ENCODE measurements around the gene CTF1.

Gene CTF1, protein sequence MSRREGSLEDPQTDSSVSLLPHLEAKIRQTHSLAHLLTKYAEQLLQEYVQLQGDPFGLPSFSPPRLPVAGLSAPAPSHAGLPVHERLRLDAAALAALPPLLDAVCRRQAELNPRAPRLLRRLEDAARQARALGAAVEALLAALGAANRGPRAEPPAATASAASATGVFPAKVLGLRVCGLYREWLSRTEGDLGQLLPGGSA

DNA sequence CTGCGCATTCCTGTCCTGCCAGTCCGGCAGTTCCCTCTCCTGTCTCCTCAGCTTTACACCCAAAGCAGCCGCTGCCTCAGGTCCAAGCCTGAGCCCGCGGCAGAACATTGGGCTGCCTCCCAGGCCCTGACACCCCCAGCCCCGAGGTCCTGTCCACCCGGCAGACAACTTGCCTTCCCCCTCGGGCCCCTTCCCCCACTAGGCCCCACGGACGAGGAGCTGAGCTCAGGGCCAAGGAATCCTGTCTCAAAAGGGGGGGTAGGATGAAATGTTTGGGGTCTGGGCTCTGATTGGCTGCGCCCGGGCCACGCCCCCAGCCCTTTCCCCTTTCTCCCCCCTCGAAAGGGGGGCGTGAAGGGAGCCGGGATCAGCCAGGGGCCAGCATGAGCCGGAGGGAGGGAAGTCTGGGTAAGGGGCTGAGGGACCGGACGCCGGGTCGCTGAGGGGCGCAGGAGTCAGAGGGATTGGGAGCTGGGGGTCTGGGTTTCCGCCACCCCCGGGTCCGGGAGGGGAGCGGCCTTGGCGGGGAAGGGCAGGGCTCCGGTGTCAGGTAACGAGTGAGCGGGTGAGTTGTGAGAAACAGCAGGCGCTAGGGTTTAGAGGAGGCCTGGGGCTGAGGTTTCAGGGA lies at the start of gene CTF1:
CTF1 (plus strand) TSS at position 354 of the 628 bp plus-strand sequence; CDS start at position 384, 30 bp downstream.
- ChIA-PET CTCF (interaction anchor here (1.0 to 9.1 kb wide), 6 partner anchors 21 to 91 kb away, joined by 3 to 116 read pairs (median 4); no protein-coding TSS in a partner anchor), POLR2A (interaction anchor here (0.7 to 2.6 kb wide), 7 partner anchors 8 to 121 kb away, joined by 3 to 8 read pairs (median 5); no protein-coding TSS in a partner anchor)
- TF ChIP-seq, protein P1, sequence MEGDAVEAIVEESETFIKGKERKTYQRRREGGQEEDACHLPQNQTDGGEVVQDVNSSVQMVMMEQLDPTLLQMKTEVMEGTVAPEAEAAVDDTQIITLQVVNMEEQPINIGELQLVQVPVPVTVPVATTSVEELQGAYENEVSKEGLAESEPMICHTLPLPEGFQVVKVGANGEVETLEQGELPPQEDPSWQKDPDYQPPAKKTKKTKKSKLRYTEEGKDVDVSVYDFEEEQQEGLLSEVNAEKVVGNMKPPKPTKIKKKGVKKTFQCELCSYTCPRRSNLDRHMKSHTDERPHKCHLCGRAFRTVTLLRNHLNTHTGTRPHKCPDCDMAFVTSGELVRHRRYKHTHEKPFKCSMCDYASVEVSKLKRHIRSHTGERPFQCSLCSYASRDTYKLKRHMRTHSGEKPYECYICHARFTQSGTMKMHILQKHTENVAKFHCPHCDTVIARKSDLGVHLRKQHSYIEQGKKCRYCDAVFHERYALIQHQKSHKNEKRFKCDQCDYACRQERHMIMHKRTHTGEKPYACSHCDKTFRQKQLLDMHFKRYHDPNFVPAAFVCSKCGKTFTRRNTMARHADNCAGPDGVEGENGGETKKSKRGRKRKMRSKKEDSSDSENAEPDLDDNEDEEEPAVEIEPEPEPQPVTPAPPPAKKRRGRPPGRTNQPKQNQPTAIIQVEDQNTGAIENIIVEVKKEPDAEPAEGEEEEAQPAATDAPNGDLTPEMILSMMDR (IDR thresholded peaks at IDR 0.05; ENCODE audit: insufficient read depth, low read length, missing control alignments): no peak
- peak; percentile 75 for DNase-seq (ENCODE audit: low read depth, low spot score)
- H3K4me3 ChIP-seq (ENCODE audit: low read depth, low read length): peak within 1 kb of the TSS; percentile 75

DNA sequence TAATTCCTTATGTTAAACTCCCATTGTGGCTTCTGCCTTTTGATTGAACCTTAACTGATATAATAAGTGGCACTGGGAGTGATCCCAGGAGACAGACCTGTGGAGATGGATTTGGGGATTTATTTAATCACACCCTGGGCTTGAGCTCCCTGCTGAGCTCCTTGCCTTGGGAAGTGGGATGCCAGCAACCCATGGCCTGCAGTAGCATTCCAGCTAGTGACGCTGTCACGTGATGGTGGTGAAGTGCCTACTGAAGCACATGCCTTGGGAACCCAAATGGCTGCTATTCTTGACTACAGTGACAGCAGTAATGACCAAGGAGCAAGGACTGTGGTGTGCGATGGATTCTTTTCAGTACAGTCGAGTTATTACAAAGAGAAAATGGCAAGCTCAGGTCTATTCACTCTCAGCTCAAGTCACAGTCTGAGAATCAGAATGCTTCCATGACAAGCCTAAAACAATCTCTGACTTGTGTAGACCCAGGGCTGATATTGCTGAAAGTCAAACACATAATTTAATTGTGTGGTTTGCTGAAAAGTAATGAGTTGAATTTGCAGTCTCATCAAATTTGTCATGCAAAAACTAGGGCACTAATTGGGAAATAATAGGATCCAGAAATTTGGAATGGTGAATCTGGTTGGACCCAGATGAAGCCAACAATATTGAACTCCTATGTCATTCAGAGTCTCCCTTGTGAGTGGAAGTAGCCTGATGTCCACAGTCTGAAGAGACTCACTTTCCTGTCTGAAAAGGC lies 49.6 kb upstream of the CTF1 start:
- TF ChIP-seq, protein P1 (IDR thresholded peaks at IDR 0.05; ENCODE audit: insufficient read depth, low read length, missing control alignments): no peak
- H3K4me3 ChIP-seq (ENCODE audit: low read depth, low read length): no peak overlapping the region
- DNase-seq (ENCODE audit: low read depth, low spot score): no peak
- CTCF ChIA-PET: interaction anchor here (0.7 to 6.9 kb wide), 11 partner anchors 9 to 94 kb away, joined by 3 to 116 read pairs (median 35); partner anchors contain the start of gene CTF1
- POLR2A ChIA-PET: no interaction called here

DNA sequence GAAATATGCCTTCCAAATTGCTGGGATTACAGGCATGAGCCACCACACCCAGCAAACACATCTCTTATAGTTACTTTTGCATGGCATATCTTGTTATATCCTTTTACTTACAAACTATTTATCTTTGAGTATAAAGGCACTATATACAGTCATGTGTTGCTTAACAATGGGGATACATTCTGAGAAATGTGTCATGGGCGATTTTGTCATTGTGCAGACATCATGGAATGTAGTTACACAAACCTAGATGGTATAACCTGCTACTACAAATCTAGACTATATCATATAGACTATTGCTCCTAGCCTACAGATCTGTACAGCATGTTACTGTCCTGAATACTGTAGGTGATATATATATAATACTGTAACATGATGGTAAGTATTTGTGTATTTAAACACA lies 46.2 kb upstream of the CTF1 start:
- TF ChIP-seq, protein P1 (IDR thresholded peaks at IDR 0.05; ENCODE audit: insufficient read depth, low read length, missing control alignments): no peak
- DNase-seq (ENCODE audit: low read depth, low spot score): no peak
- POLR2A ChIA-PET: no interaction called here
- H3K4me3 ChIP-seq (ENCODE audit: low read depth, low read length): no peak overlapping the region
- CTCF ChIA-PET: interaction anchor here (1.0 to 1.1 kb wide), 2 partner anchors 11 to 51 kb away, joined by 3 to 5 read pairs; no protein-coding TSS in a partner anchor

DNA sequence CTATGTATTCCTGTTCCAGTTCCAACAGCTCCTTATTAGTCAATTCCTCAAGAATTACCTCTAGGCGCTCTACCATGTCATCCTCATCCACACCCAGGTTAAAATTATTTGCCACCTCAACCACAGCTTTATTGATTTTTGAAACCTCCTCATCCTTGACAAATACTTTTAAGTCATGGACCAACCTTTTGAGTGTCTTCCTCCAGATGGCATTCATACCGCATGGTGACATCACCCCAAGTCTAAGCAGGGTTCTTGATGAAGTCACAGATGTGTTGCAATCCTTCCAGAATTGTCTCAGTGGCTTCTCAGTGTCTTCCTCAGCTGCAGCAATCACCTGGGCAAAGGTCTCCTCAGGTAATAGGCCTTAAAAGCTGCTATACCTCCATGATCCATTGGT lies 42.7 kb upstream of the CTF1 start:
- TF ChIP-seq, protein P1 (IDR thresholded peaks at IDR 0.05; ENCODE audit: insufficient read depth, low read length, missing control alignments): no peak
- DNase-seq (ENCODE audit: low read depth, low spot score): no peak
- H3K4me3 ChIP-seq (ENCODE audit: low read depth, low read length): no peak overlapping the region
- ChIA-PET POLR2A (no interaction called here), CTCF (interaction anchor here (1.5 to 7.6 kb wide), 3 partner anchors 9 to 41 kb away, joined by 4 to 83 read pairs (median 8); no protein-coding TSS in a partner anchor)

DNA sequence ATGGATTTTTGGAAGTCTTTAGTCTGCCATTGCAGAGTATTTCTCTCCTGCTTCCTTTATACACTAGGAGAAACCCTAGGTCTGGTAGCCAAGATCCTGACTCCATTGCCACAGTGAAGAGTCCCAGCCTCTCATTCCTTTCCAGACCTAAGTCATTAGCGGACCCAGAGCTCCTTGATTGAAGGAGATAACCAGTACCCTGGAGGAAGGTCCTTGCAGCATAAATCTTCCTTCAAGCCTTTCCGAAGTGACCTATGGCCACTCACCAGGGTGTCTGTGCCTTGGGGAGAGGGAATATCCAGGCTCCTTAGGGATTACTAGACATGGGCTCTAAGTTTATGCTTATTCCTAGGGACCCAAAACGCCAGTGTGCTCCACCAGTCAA lies 38.3 kb upstream of the CTF1 start:
- CTCF ChIA-PET: interaction anchor here (7.6 kb wide), 1 partner anchor 13 kb away, joined by 83 read pairs; no protein-coding TSS in a partner anchor
- TF ChIP-seq, protein P1 (IDR thresholded peaks at IDR 0.05; ENCODE audit: insufficient read depth, low read length, missing control alignments): no peak

More for the DNA sequence above, 38.3 kb upstream of the CTF1 start:
- POLR2A ChIA-PET: interaction anchor here (1.6 kb wide), 1 partner anchor 38 kb away, joined by 6 read pairs; the partner anchor contains the start of gene CTF1
- no peak for DNase-seq (ENCODE audit: low read depth, low spot score)
- H3K4me3 ChIP-seq (ENCODE audit: low read depth, low read length): no peak overlapping the region
